ENCODE data around the gene FBXO47.

The FBXO47 gene

DNA sequence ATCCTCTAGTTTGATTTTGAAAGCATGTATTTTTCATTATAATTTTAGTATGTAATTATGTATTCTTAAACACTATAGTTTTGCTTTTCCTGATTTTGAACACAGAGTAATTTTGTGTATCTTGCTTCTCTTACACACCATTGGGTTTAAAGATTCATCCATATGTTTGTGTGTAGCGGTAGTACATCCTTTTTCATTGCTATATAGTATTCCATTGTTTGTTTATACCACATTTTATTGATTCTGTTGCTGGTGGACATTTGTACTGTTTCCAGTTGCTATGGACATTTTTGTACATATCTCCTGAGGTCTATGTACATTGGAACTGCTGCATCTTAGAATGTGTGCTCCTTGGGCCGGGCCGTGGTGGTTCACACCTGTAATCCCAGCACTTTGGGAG, 62.3 kb downstream of the FBXO47 start:
- DNase-seq (ENCODE audit: low read depth) = no peak

DNA sequence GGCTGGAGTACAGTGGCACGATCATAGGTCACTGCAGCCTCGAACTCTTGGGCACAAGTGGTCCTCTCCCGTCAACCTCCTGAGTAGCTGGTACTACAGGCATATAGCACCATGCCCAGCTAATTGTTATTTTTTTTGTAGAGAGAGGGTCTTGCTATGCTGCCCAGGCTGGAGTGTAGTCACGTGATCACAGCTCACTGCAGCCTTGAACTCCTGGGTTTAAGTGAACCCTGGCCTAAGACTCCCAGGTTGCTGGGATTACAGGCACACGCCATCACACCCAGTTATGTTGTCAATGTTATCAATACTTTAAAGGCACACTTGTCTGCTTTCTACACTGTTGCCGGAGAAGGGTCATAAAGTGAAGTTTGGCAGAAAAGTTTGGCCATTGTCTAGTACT, 63.8 kb downstream of the FBXO47 start:
- DNase-seq (ENCODE audit: low read depth) = no peak

DNA sequence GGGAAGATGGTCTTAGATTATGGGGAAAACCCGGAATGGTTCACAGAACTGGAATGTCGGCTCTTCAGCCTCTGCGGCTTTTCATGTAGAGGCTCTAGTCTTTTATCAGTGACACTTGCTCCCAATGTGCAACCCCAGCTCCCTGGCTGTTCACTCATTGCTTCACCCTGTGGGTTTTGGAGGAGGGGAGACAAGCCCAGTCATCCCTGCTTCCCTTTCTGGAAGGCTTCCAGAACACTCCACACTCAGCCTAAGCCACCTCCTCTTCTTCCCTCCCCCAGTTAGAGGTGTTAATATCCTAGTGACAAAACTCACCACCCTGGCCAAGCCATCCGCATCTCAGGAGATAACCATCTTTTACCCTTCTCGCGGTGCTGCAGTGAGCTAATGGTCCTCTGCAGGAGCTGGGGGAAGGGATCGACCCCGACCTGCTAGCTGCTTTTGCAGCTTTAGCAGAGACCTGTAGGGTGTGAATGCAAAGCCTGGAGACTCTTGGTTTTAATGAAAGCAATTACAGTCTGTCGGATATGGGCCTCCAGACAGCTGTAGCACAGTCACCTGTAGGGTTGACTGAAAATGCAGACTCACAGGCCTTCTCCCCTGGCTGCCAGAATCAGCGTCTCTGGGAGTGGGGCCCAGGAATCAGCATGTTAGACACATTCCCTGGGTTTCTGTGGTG, 66.1 kb downstream of the FBXO47 start:
- peak; percentile 75 for DNase-seq (ENCODE audit: low read depth)

DNA sequence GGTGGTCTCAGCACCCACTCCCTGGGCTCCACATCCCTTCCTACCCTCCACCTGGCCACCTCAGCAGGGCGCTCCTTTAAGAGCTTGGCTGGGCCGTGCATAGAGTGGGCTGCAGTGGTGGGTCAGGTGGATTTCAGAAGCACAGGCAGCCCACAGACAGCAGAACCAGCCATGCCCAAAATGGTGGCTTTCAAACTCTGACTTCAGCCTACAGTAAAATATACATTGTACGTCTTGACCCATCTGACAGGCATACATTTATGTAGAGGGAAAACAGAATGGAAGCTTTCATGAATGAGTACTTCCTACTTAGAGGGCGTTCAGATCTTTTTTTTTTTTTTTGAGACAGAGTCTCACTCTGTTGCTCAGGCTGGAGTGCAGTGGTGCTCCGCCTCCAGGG, 67.8 kb downstream of the FBXO47 start:
- no peak for DNase-seq (ENCODE audit: low read depth)

DNA sequence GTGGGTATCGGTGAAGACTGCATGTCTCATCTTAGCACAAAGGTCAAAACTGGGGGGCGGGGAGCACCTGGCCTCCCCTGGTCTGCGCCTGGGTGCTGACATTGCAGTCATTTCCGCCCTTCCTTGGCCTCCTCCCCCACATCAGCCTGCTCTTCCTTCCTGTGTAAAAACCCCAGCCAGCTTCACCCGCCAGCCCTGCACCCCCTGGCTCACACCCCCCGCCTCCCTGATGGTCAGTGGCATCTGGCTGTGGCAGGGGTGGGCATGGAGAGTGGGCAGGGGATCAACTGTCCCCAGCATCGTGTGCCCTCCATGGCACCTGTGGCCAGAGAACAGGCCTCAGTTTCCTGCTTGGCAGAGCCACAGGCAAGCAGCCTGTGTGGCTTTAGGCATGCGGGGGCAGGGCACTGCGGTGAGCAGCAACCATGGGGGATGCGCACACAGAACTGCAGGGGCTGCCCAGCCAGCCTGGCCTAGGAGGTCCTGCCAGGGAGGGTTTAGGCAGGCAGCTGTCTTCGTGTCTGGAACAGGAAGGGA, 68.3 kb downstream of the FBXO47 start:
- no peak for DNase-seq (ENCODE audit: low read depth)

DNA sequence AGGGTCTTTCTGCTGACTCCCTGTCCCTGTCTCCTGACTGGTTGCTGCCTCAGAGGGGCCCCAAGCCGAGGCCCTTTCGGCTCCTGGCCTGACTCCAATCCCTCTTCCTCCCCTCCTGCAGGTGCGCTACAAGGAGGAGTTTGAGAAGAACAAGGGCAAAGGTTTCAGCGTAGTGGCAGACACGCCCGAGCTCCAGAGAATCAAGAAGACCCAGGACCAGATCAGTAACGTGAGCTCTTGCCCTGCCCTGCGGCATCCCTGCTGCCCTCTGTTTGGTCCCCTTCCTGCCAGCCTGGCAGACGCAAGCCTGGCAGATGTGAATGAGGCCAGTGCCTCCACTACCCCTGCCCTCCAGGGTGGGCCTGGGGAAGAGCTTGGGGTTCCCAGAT, 68.9 kb downstream of the FBXO47 start:
- no peak for DNase-seq (ENCODE audit: low read depth)

DNA sequence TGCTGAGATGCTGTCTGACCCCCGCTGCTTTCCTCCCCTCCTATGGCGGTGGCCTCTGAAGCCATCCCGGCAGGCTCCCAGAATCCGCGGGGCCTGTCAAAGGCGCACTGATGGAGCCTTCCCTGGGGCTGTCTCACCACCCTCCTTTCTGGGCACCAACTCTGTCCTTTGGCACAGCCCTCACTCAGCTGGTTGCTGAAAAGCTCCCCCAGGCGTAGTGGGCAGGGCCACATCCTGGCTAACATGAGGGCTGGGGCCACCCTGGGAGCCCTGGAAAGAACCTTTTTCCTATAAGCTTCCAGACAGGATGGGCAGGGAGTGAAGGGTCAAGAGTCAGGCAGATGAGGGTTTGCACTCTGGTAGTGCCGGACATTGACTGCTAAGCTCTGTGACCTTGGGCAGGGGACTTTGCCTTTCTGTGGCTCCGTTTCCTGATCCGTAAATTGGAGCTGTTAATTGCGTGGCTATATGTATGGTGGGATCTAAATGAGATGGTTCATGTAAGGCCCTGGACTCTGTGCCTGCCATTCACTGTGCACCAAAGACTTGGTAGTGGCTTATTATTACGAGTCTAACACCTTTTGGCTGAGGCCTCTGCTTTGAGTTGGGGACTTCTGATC, 69.4 kb downstream of the FBXO47 start:
- no peak for DNase-seq (ENCODE audit: low read depth)

DNA sequence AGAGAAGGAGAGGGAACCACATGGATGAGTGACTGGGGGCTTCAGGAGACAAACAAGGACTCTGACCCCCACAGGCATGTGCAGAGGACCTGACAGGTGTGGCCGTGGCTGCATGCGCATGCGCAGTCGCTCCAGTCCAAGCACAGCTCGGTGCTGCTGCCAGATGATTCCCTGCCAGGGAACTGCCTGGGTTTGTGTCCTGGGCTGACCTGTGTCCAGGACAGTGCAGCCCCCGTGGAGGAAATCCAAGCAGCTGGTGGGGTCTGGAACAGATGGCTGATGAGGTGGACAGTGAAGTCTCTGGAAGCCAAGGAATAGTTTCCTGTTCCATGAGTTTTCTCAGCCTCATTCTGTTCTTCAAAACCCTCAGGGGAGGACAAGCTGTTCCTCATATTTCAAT, 70.0 kb downstream of the FBXO47 start:
- DNase-seq (ENCODE audit: low read depth) = no peak

DNA sequence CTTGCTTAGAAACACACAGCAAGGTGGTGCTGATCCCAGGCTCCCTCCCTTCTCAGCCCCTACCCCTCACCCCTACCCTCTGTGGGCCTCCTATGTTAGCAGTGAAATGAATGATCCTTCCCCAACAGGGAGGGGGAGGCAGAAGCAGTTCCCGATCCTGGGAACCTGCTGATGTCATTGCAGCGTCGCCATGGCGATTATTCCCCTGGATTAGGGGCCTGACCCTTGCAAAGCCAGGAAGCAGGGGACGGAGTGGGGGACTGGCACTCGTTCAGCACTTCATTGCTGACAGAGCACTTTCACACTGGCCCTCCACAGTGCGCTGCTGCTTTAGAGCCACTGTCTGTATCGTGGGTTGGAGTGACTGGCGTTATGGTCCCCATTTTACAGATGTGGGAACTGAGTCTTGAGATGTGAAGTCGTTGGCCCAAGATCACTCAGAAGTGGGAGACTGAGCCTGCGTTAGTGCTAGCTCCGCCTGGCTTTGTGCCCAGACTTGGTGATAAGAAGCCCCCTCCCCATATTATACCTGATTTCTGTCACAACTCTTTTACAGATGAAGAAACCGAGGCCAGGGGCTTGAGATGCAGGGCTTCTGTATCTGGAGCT, 70.8 kb downstream of the FBXO47 start:
- no peak for DNase-seq (ENCODE audit: low read depth)

DNA sequence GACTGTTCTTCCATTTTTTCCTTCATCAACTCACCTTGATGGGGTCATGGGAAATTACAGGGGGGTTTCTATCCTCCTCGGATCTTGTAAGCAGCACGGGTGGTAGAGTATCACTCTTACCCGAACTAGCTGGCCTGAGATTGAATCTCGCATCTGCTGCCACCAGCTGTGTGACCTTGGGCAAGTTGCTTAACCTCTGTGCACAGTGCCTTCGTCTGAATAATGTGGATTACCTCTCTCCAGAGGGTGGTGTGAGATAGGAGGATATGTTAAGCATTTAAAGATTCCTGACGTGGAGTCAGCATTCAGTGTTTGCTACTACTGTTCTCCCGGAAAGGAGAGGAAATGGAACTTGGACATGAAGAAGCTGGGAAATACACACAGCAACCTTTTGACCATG, 72.9 kb downstream of the FBXO47 start:
- DNase-seq (ENCODE audit: low read depth) = no peak

DNA sequence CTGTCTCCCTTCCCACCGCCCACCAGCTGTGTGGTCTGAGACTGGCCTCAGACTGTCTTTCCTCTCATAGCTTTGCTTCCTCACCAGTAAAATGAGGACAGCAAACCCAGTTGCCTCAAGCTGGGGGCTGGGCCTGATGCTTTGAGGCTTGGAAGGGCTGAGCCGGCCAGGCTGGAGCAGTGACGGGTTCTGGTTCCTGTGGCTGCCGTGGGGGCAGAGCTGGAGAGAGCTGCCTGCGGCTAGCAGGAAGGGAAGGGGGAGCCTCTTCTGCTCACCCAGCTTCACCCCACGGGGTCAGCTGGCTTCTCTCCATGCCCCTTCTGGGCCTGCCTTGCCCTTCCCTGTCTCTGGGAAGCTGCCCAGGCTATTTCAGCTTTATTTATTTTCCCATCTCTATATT, 73.6 kb downstream of the FBXO47 start:
- no peak for DNase-seq (ENCODE audit: low read depth)

DNA sequence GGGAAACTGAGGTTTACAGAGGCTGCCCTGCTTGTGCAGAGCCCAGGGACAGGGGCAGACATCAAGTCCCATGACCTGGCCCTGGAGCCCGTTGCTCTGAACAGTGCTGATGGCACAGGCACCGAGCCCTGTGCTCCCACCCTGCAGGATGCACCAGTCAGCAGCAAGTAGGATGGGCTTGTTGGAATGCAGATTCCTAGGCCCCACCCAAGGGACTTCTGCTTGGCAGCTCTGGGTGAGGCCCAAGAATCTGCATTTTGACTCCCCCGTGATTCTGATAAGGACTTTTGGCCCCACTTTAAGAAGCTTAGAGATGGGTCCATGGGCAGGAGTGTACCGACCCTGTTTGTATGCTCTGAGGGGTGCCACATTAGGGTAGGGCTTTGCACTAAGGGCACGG, 74.1 kb downstream of the FBXO47 start:
- no peak for DNase-seq (ENCODE audit: low read depth)

DNA sequence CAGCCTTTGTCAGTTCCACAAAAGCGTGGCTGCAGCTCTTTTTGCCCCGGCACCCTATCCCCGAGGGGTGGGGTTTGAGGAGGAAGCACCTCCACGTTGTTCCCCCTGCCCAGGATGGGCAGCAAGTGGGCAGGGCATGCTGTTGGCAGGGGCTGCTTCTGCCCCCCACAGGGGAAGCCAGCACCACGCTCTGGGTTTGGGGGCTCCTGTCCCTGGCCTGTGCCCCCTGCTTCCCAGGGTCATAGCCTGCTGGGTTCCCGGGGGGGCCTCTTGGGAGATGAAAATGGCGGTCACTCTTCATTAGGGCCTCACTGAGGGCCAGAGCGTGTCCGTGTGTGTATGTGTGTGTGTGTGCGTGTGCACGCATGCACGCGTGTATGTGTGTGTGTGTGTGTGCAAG, 74.6 kb downstream of the FBXO47 start:
- DNase-seq (ENCODE audit: low read depth) = no peak

DNA sequence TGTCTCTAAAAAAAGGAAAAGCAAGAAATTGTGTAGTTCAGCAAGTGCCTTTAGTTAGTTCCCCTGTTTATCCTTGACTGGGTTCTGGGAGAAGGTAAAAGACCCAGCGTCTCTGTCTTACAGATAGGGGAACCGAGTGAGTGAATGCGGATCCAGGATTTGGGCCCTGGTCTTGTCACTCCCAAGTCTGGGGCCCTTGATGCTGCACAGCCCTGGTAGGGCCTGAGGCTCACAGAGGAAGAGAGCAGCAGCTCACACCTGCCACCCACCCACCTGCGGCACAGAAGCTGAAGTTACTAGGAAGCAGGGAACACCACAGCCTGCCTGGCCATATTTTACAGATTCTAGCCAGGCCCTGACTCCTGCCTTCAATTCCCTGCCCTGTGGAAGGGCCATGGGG, 75.1 kb downstream of the FBXO47 start:
- no peak for DNase-seq (ENCODE audit: low read depth)

DNA sequence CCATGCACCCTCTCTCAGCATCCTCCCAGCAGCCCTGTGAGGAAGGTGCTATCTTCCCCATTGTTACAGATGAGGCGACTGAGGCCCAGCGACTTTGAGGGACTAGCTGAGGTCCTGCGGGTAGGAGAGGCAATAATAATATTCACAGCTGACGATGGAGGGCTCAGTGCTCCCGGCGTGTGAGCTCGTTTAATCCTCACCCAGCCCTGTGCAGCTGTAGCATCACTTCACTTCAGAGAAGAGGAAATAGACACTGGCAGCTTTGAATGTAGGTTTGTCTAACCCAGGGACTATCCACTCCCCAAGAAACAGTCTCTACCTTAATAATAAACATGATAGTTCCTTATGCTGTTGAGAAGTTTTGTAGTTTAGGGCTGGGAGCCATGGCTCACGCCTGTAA, 75.8 kb downstream of the FBXO47 start:
- DNase-seq (ENCODE audit: low read depth) = no peak

DNA sequence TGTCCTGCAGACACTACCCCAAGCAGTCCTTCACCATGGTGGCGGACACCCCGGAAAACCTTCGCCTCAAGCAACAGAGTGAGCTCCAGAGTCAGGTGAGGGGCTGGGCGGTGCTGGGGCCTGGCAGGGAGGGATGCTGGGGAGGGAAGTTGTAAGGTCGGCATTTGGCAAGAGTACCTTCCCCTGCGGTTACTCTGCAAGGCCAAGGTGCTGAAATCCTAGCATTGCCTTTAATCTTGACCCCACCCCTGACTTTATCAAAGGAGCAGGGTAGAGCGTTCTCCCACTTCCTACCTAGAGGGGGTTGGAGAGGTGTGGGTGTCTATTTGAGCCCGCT, 76.8 kb downstream of the FBXO47 start:
- no peak for DNase-seq (ENCODE audit: low read depth)

DNA sequence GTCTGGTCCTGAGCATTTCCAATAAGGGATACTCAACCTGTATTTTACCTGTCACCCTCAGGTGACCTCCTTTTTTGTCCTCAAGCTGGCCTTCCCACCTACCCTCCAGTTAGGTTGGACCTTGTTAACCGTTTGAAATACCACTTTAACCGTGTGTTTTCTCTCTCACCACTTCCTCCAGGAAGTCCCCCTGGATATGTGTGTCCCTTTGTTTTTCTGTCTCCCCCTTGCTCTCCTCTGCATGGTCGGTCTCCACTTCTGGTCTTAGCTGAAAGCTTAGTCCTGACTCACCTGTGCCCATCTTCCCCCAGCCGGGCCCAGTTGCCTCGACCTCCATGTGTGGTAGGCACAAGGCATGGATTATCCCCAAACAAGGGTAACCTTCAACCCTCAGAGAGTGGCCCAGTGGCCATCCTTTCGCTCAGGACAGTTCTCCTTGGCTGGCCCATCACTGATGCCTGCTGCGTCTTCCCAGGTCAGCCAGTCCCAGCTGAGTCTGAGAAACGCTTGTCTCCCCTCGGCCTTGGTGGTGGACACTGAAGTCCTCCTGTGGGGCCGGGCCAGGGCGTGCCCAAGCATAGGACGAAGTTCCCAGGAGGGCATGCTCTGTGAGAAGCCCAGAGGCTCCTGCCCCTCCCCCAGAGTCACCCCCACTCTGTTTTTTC, 77.3 kb downstream of the FBXO47 start:
- no peak for DNase-seq (ENCODE audit: low read depth)

DNA sequence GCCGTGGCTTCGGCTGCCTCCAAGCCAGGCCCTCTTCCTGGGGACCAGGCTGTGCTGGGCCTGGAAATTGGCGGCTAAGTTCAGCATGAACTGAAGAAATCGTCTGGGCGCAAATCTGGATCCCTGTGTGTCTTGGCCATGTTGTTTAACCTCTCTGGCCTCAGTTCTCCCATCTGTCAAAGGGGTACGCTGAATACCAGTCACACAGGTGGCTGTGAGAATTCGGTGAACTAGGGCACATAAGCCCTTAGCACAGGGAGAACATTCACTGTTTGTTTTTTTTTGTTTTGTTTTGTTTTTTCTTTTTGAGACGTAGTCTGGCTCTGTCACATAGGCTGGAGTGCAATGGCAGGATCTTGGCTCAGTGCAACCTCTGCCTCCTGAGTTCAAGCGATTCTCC, 78.4 kb downstream of the FBXO47 start:
- no peak for DNase-seq (ENCODE audit: low read depth)

DNA sequence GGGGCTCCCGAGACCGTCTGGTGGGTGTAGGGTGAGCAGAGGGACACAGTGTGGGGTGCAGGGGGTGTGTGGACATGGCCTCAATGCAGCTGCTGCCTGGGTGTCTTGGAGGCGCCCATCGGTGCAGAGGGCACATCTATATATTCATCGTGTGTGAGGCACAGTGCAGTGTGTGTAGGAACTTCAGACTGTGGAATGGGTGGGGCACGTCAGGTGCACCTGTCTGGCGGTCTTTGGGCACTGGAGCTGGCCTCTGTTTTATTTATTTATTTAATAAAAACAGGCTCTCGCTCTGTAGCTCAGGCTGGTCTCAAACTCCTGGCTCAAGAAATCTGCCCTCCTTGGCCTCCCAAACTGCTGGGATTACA, 80.6 kb downstream of the FBXO47 start:
- DNase-seq (ENCODE audit: low read depth) = no peak

All from HS-27A (cell line).